H9 (cell line): ENCODE measurements around the gene TM9SF1. TPM values are rescaled to one million over a fixed set of nuclear protein-coding genes. Genes with fewer than 3 reads are reported as not detected.
A peak's percentile ranks its signal among the peaks of the same experiment; 100 is the strongest.

Source experiments
- DNase-seq: peaks from one replicate; pipeline ENCODE4 v3.0.0-alpha.2; 2017
- H2AFZ ChIP-seq: one replicate; pipeline ENCODE4 v1.6.1; 2013; ENCODE audit warnings: mild to moderate bottlenecking, low read length, control low read depth, moderate library complexity
- H2AK5ac ChIP-seq: 2 replicates; pipeline ENCODE4 v1.6.1; 2013; ENCODE audit warnings: low read length, control low read depth, mixed read lengths; ENCODE audit not compliant: insufficient read length
- H2BK120ac ChIP-seq: one replicate; pipeline ENCODE4 v1.6.1; 2013; ENCODE audit warnings: low read depth, mild to moderate bottlenecking, low read length, control low read depth, inconsistent platforms; ENCODE audit not compliant: poor library complexity, severe bottlenecking
- H2BK12ac ChIP-seq: 2 replicates; pipeline ENCODE4 v1.6.1; 2013; ENCODE audit warnings: low read length, control low read depth, mixed read lengths, low read depth; ENCODE audit not compliant: insufficient read length
- H2BK15ac ChIP-seq: 2 replicates; pipeline ENCODE4 v1.6.1; 2013; ENCODE audit warnings: low read depth, low read length, control low read depth
- H2BK20ac ChIP-seq: one replicate; pipeline ENCODE4 v1.6.1; 2013; ENCODE audit warnings: low read depth, mild to moderate bottlenecking, low read length, control low read depth, inconsistent platforms; ENCODE audit not compliant: poor library complexity, severe bottlenecking
- H2BK5ac ChIP-seq: 2 replicates; pipeline ENCODE4 v1.6.1; 2013; ENCODE audit warnings: low read length, control low read depth, mixed read lengths; ENCODE audit not compliant: insufficient read length
- H3K14ac ChIP-seq: 2 replicates; pipeline ENCODE4 v1.6.1; 2013; ENCODE audit warnings: low read length, control low read depth; ENCODE audit not compliant: insufficient read depth
- H3K18ac ChIP-seq: 2 replicates; pipeline ENCODE4 v1.6.1; 2013; ENCODE audit warnings: low read depth, mild to moderate bottlenecking, mixed read lengths, low read length, control low read depth; ENCODE audit not compliant: insufficient read length
- H3K23ac ChIP-seq: 2 replicates; pipeline ENCODE4 v1.6.1; 2013; ENCODE audit warnings: low read length, control low read depth, mixed read lengths, low read depth; ENCODE audit not compliant: insufficient read length
- H3K23me2 ChIP-seq: 2 replicates; pipeline ENCODE4 v1.6.1; 2013; ENCODE audit warnings: low read depth, mild to moderate bottlenecking, mixed read lengths, low read length, control low read depth; ENCODE audit not compliant: insufficient read length, poor library complexity, severe bottlenecking
- H3K27ac ChIP-seq: 2 replicates; pipeline ENCODE4 v1.5.1; 2013; ENCODE audit warnings: low read length, control low read depth, mixed read lengths, low read depth; ENCODE audit not compliant: insufficient read length
- H3K27me3 ChIP-seq: 2 replicates; pipeline ENCODE4 v1.6.1; 2013; ENCODE audit warnings: low read length, control low read depth, inconsistent platforms; ENCODE audit not compliant: insufficient read depth
- H3K4ac ChIP-seq: 2 replicates; pipeline ENCODE4 v1.6.1; 2013; ENCODE audit warnings: low read depth, mild to moderate bottlenecking, control low read depth, inconsistent platforms, low read length, moderate library complexity
- H3K4me1 ChIP-seq: 2 replicates; pipeline ENCODE4 v1.6.1; 2013; ENCODE audit warnings: low read length, control low read depth, inconsistent platforms; ENCODE audit not compliant: insufficient read depth
- H3K4me2 ChIP-seq: 2 replicates; pipeline ENCODE4 v1.6.1; 2013; ENCODE audit warnings: low read length, control low read depth, mixed read lengths; ENCODE audit not compliant: insufficient read length, insufficient read depth
- H3K56ac ChIP-seq: 2 replicates; pipeline ENCODE4 v1.6.1; 2013; ENCODE audit warnings: low read depth, mild to moderate bottlenecking, mixed read lengths, low read length, control low read depth; ENCODE audit not compliant: insufficient read length
- H3K79me1 ChIP-seq: 2 replicates; pipeline ENCODE4 v1.6.1; 2013; ENCODE audit warnings: low read depth, mild to moderate bottlenecking, moderate library complexity, low read length, control low read depth, inconsistent platforms; ENCODE audit not compliant: insufficient read depth, poor library complexity, severe bottlenecking
- H3K79me2 ChIP-seq: 2 replicates; pipeline ENCODE4 v1.6.1; 2013; ENCODE audit warnings: low read length, control low read depth, inconsistent platforms; ENCODE audit not compliant: insufficient read depth
- H3K9ac ChIP-seq: 2 replicates; pipeline ENCODE4 v1.6.1; 2013; ENCODE audit warnings: low read length, control low read depth, mixed read lengths; ENCODE audit not compliant: insufficient read length; ENCODE audit errors: extremely low read depth
- H3K9me3 ChIP-seq: one replicate; pipeline ENCODE4 v1.6.1; 2013; ENCODE audit warnings: low read depth, low read length, inconsistent platforms; ENCODE audit not compliant: control insufficient read depth
- H3T11ph ChIP-seq: one replicate; pipeline ENCODE4 v1.6.1; 2013; ENCODE audit warnings: mild to moderate bottlenecking, low read length, control low read depth, inconsistent platforms
- H4K20me1 ChIP-seq: one replicate; pipeline ENCODE4 v1.6.1; 2013; ENCODE audit not compliant: control insufficient read depth, insufficient read length, insufficient read depth
- H4K5ac ChIP-seq: 2 replicates; pipeline ENCODE4 v1.6.1; 2013; ENCODE audit warnings: low read depth, mild to moderate bottlenecking, mixed read lengths, low read length, control low read depth; ENCODE audit not compliant: insufficient read length
- H4K8ac ChIP-seq: replicated peaks from 2 replicates; pipeline ENCODE4 v1.6.1; 2013; ENCODE audit warnings: low read length, control low read depth, mixed read lengths, low read depth; ENCODE audit not compliant: insufficient read length
- H4K91ac ChIP-seq: 2 replicates; pipeline ENCODE4 v1.6.1; 2013; ENCODE audit warnings: low read depth, mild to moderate bottlenecking, moderate library complexity, mixed read lengths, low read length, control low read depth; ENCODE audit not compliant: insufficient read length
- H3K27ac Mint-ChIP-seq, 3 experiments: 2 replicates in 2 of 3; 3 replicates in 1 of 3; pipeline ENCODE4 v1.8.0; 2020 to 2021; ENCODE audit warnings: mixed read lengths in 3 of 3, mild to moderate bottlenecking in 1 of 3, moderate library complexity in 1 of 3
- H3K27me3 Mint-ChIP-seq: 2 replicates; pipeline ENCODE4 v1.8.0; 2021; ENCODE audit warnings: low read depth, mild to moderate bottlenecking, moderate library complexity, mixed read lengths
- H3K36me3 Mint-ChIP-seq, 3 experiments: 2 replicates in 2 of 3; 3 replicates in 1 of 3; pipeline ENCODE4 v1.8.0; 2020 to 2021; ENCODE audit warnings: low read depth in 3 of 3, mixed read lengths in 3 of 3; ENCODE audit not compliant: insufficient read depth in 1 of 3
- H3K4me1 Mint-ChIP-seq, 2 experiments: 2 replicates each; pipeline ENCODE4 v1.8.0; 2020; ENCODE audit warnings: mixed read lengths in 2 of 2
- H3K4me3 Mint-ChIP-seq, 2 experiments: 2 replicates in 1 of 2; 3 replicates in 1 of 2; pipeline ENCODE4 v1.8.0; 2020 to 2021; ENCODE audit warnings: mild to moderate bottlenecking in 2 of 2, mixed read lengths in 2 of 2, moderate library complexity in 1 of 2
- H3K9me3 Mint-ChIP-seq, 2 experiments: 2 replicates in 1 of 2; 3 replicates in 1 of 2; pipeline ENCODE4 v1.8.0; 2020; ENCODE audit warnings: mild to moderate bottlenecking in 2 of 2, mixed read lengths in 2 of 2, moderate library complexity in 1 of 2
- WGBS: extraction: QIAGEN DNeasy Blood & Tissue Kit; methylation state at CpG from one replicate; pipeline ENCODE4 v1.1.7; 2013; ENCODE audit warnings: missing lambda C conversion rate, low lambda C conversion rate, mixed read lengths; ENCODE audit not compliant: insufficient read length; ENCODE audit errors: extremely low coverage; 5-methylcytosine and 5-hydroxymethylcytosine counted together
- total RNA-seq: library from RNA; stranded (reverse); gene quantifications from 2 replicates; pipeline ENCODE4 v1.2.1, GENCODE V29; 2021
- TF ChIP-seq, protein P1 (sequence below): fragments of 200-600 bp; sonication (generic); conservative IDR thresholded peaks from 3 replicates; pipeline ENCODE4 v1.8.0; 2021; ENCODE audit warnings: antibody characterized with exemption, mild to moderate bottlenecking

The TM9SF1 gene
- total RNA-seq, 1 experiment from 2014 or later: 31.6 TPM

DNA sequence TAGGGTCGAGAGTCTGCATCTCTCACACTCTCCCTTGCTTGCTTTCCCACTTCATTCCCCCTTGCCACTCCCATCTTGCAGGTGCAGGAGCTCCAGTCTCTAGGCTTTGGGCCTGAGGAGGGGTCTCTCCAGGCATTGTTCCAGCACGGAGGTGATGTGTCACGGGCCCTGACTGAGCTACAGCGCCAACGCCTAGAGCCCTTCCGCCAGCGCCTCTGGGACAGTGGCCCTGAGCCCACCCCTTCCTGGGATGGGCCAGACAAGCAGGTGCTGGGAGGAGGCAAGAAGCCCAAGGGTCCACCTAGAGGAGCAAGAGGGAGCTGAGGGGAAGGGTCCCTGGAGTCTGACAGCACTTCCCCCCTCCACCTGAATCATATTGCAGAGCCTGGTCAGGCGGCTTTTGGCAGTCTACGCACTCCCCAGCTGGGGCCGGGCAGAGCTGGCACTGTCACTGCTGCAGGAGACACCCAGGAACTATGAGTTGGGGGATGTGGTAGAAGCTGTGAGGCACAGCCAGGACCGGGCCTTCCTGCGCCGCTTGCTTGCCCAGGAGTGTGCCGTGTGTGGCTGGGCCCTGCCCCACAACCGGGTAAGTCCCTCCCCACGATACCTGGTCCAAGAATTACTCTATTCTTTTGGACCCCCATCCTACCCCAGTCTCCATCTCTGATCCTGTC lies 43.7 kb downstream of the TM9SF1 start:
- Histone ChIP-seq H3K23me2 (peaks cover 11% of the 10 kb centered on the region), H4K5ac (no peak overlapping the region), H3K14ac (no peak overlapping the region), H3K4ac (no peak overlapping the region), H2AFZ (no peak overlapping the region), H3K79me1 (peaks cover 4% of the 10 kb centered on the region), H3K27ac (no peak overlapping the region), H2BK5ac (no peak overlapping the region), H3K56ac (no peak overlapping the region), H3K27me3 (no peaks in the 10 kb centered on the region), H2BK20ac (no peak overlapping the region), H3K9ac (no peak overlapping the region), H3K23ac (no peak overlapping the region), H3K79me2 (peaks cover 8% of the 10 kb centered on the region; the same call in 1 of the 2 replicates), H2BK120ac (no peak overlapping the region), H4K20me1 (no peaks in the 10 kb centered on the region), H3K18ac (no peak overlapping the region), H2AK5ac (no peak overlapping the region), H3K4me1 (no peaks in the 10 kb centered on the region), H2BK15ac (no peak overlapping the region), H4K8ac (no peak overlapping the region), H3K9me3 (no peaks in the 10 kb centered on the region), H2BK12ac (no peak overlapping the region), H3K4me2 (no peak overlapping the region), H3T11ph (no peak overlapping the region), H4K91ac (no peak overlapping the region)
- peak overlapping the region in 1 of 2 experiments; percentile 34; a peak in 1 of 5 replicates for H3K4me3 Mint-ChIP-seq
- no peak overlapping the region for H3K27ac Mint-ChIP-seq
- TF ChIP-seq, protein P1, sequence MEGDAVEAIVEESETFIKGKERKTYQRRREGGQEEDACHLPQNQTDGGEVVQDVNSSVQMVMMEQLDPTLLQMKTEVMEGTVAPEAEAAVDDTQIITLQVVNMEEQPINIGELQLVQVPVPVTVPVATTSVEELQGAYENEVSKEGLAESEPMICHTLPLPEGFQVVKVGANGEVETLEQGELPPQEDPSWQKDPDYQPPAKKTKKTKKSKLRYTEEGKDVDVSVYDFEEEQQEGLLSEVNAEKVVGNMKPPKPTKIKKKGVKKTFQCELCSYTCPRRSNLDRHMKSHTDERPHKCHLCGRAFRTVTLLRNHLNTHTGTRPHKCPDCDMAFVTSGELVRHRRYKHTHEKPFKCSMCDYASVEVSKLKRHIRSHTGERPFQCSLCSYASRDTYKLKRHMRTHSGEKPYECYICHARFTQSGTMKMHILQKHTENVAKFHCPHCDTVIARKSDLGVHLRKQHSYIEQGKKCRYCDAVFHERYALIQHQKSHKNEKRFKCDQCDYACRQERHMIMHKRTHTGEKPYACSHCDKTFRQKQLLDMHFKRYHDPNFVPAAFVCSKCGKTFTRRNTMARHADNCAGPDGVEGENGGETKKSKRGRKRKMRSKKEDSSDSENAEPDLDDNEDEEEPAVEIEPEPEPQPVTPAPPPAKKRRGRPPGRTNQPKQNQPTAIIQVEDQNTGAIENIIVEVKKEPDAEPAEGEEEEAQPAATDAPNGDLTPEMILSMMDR: no peak
- H3K4me1 Mint-ChIP-seq: peaks cover 9 to 13% of the 10 kb centered on the region in 2 experiments
- no peaks in the 10 kb centered on the region for H3K27me3 Mint-ChIP-seq
- DNase-seq: no peak
- H3K9me3 Mint-ChIP-seq: no peaks in the 10 kb centered on the region
- peaks cover 36 to 72% (median 64%) of the 10 kb centered on the region in 3 experiments for H3K36me3 Mint-ChIP-seq
- WGBS: no CpG with 5 or more reads among the region's 16 CpGs
